K562 (cell line): ENCODE results near the gene FARSA. TPM values are rescaled to one million over a fixed set of nuclear protein-coding genes. Genes with fewer than 3 reads are reported as not detected.

Experiments
- ATAC-seq: fragments of 200-7000 bp; cut with Tn5 transposase; 3 replicates; pipeline ENCODE4 v1.9.1; 2020; ENCODE audit warnings: moderate library complexity
- BruUV-seq: library from RNA; stranded (reverse); fragments of 400-500 nt; replicated peaks from 2 replicates; lab custom pipeline; 2021; lab: Mats Ljungman, UMichigan
- CTCF ChIA-PET: fragments of 300-600 bp; formaldehyde crosslinking; extraction: SDS; loops from one replicate; lab custom pipeline; 2021; ENCODE audit warnings: low intra/inter-chr PET ratio; lab: Yijun Ruan, JAX
- POLR2A ChIA-PET: fragments of 300-600, 350-650 bp; sonication (Branson Sonifier 250); formaldehyde crosslinking; extraction: SDS; loops from one replicate; lab custom pipeline; 2021; ENCODE audit warnings: antibody characterized with exemption, inconsistent platforms; lab: Yijun Ruan, JAX
- DNase-seq, 4 experiments: peaks; one replicate each; pipeline versions ENCODE4 v3.0.0 to v3.0.0-alpha.2; 2011 to 2018; ENCODE audit warnings: low spot score in 3 of 4, mixed read lengths in 3 of 4; ENCODE audit errors: extremely low read depth in 1 of 4
- FAIRE-seq: peaks from 2 replicates; lab custom pipeline; 2011; peaks lifted over from hg19 to GRCh38; lab: Jason Lieb, UNC
- H2AFZ ChIP-seq: 2 replicates; pipeline ENCODE4 v1.6.0; 2011; ENCODE audit warnings: low read depth, low read length, control low read depth, inconsistent platforms
- H3K27ac ChIP-seq: fragments of 200-600 bp; 3 replicates; pipeline ENCODE4 v1.8.0; 2011; ENCODE audit warnings: low read depth, mild to moderate bottlenecking, control low read depth, inconsistent platforms, low read length, moderate library complexity, mixed read lengths; ENCODE audit errors: extremely low read depth
- H3K27me3 ChIP-seq, 2 experiments: fragments of 300-600 bp in 1 of 2; 2 replicates in 1 of 2; 3 replicates in 1 of 2; pipeline versions ENCODE4 v1.6.0 to v1.8.0; 2011; ENCODE audit warnings: inconsistent platforms in 2 of 2, low read length in 2 of 2, mild to moderate bottlenecking in 1 of 2, mixed read lengths in 1 of 2, moderate library complexity in 1 of 2; ENCODE audit not compliant: control insufficient read depth in 2 of 2, insufficient read depth in 2 of 2
- H3K36me3 ChIP-seq: fragments of 300-600 bp; 3 replicates; pipeline ENCODE4 v1.8.0; 2011; ENCODE audit warnings: mild to moderate bottlenecking, low read length, inconsistent platforms; ENCODE audit not compliant: control insufficient read depth, insufficient read depth
- H3K4me1 ChIP-seq, 2 experiments: fragments of 200-600 bp in 1 of 2; replicated peaks in 1 of 2; 2 replicates in 1 of 2; 3 replicates in 1 of 2; pipeline versions ENCODE4 v1.5.1 to v1.8.0; 2011; ENCODE audit warnings: inconsistent platforms in 2 of 2, low read length in 2 of 2, mild to moderate bottlenecking in 1 of 2, mixed read lengths in 1 of 2, moderate library complexity in 1 of 2; ENCODE audit not compliant: control insufficient read depth in 2 of 2, insufficient read depth in 2 of 2
- H3K4me2 ChIP-seq: 2 replicates; pipeline ENCODE4 v1.6.1; 2011; ENCODE audit warnings: low read length, control low read depth, inconsistent platforms, mixed read lengths; ENCODE audit not compliant: insufficient read depth
- H3K4me3 ChIP-seq: fragments of 200-600 bp; sonication (generic), shearing (Covaris generic); 2 replicates; pipeline ENCODE4 v1.5.1; 2016; ENCODE audit warnings: control low read depth, inconsistent platforms
- H3K79me2 ChIP-seq: fragments of 200-600 bp; 3 replicates; pipeline ENCODE4 v1.8.0; 2011; ENCODE audit warnings: low read length, inconsistent platforms; ENCODE audit not compliant: control insufficient read depth, insufficient read depth
- H3K9ac ChIP-seq, 2 experiments: 2 replicates each; pipeline versions ENCODE4 v1.6.0 to v1.6.1; 2011; ENCODE audit warnings: low read depth in 2 of 2, low read length in 2 of 2, control low read depth in 1 of 2, inconsistent platforms in 1 of 2, mild to moderate bottlenecking in 1 of 2, mixed read lengths in 1 of 2; ENCODE audit not compliant: insufficient read depth in 1 of 2
- H3K9me1 ChIP-seq: one replicate; pipeline ENCODE4 v1.6.0; 2011; ENCODE audit warnings: inconsistent platforms, mild to moderate bottlenecking, low read length, moderate library complexity; ENCODE audit not compliant: control insufficient read depth, insufficient read depth
- H3K9me3 ChIP-seq: replicated peaks from 2 replicates; pipeline ENCODE4 v1.5.1; 2011; ENCODE audit warnings: low read depth, low read length, inconsistent platforms; ENCODE audit not compliant: control insufficient read depth, insufficient read depth
- H4K20me1 ChIP-seq: replicated peaks from 2 replicates; pipeline ENCODE4 v1.6.1; 2011; ENCODE audit warnings: low read length, inconsistent platforms, mixed read lengths; ENCODE audit not compliant: control insufficient read depth, insufficient read depth
- CBX8 ChIP-seq: fragments of 200-600 bp; sonication (generic); IDR thresholded peaks from 2 replicates; pipeline ENCODE4 v1.6.1; 2012; ENCODE audit warnings: borderline replicate concordance, mixed run types, low read depth, mild to moderate bottlenecking, moderate library complexity, mixed read lengths, low read length, control low read depth, inconsistent platforms; ENCODE audit not compliant: poor library complexity, severe bottlenecking; ENCODE audit errors: extremely low read depth
- FOXP1 ChIP-seq: sonication (generic); formaldehyde crosslinking; IDR thresholded peaks from 2 replicates; pipeline ENCODE4 v1.8.0; 2022; ENCODE audit warnings: mild to moderate bottlenecking, missing genetic modification reagents
- MAZ ChIP-seq, 2 experiments: fragments of 450-650 bp in 1 of 2; sonication (generic) in 1 of 2; formaldehyde crosslinking; IDR thresholded peaks in 1 of 2; conservative IDR thresholded peaks in 1 of 2; 2 replicates each; pipeline versions ENCODE4 v1.4.0 to v1.5.0; 2020; ENCODE audit warnings: mild to moderate bottlenecking in 1 of 2, missing genetic modification reagents in 1 of 2
- MBD2 ChIP-seq: sonication (generic); IDR thresholded peaks from 2 replicates; pipeline ENCODE4 v1.6.1; 2016; ENCODE audit warnings: low read depth, borderline replicate concordance
- NCOA2 ChIP-seq, 2 experiments: fragments of 450-650 bp; IDR thresholded peaks; 2 replicates each; pipeline ENCODE4 v1.6.1; 2018; ENCODE audit warnings: mild to moderate bottlenecking in 2 of 2, moderate library complexity in 1 of 2; ENCODE audit not compliant: partially characterized antibody in 2 of 2
- PRPF4 ChIP-seq: fragments of 200-400 bp; formaldehyde crosslinking; IDR thresholded peaks from one replicate; pipeline ENCODE4 v1.6.1; 2017; ENCODE audit warnings: low read length, low read depth, mild to moderate bottlenecking; ENCODE audit not compliant: insufficient read depth, poor library complexity, severe bottlenecking
- RFX7 ChIP-seq: fragments of 250-450 bp; sonication (Bioruptor Pico); IDR thresholded peaks from 2 replicates; pipeline ENCODE4 v1.5.1; 2021; ENCODE audit warnings: mild to moderate bottlenecking
- SNRNP70 ChIP-seq: fragments of 200-400 bp; formaldehyde crosslinking; optimal IDR thresholded peaks from 2 replicates; pipeline ENCODE3; 2017; ENCODE audit warnings: low read depth, low read length
- TOE1 ChIP-seq, 2 experiments: fragments of 450-650 bp in 1 of 2; sonication (generic) in 1 of 2; formaldehyde crosslinking in 1 of 2; IDR thresholded peaks; 2 replicates each; pipeline versions ENCODE4 v1.7.1 to v1.8.0; 2016 to 2022; ENCODE audit warnings: borderline replicate concordance in 2 of 2, mild to moderate bottlenecking in 2 of 2, antibody characterized with exemption in 1 of 2, inconsistent platforms in 1 of 2, low read depth in 1 of 2, missing genetic modification reagents in 1 of 2, moderate library complexity in 1 of 2
- WGBS: fragments of 100-300 bp; shearing (Covaris generic); methylation state at CpG from one replicate; pipeline ENCODE4 v1.1.6; 2016; ENCODE audit warnings: low coverage, mixed read lengths; ENCODE audit not compliant: insufficient coverage; ENCODE audit errors: missing lambda C conversion rate; 5-methylcytosine and 5-hydroxymethylcytosine counted together
- in situ Hi-C: fragments of 300-500 bp; cut with MboI; formaldehyde crosslinking; loops from 4 replicates; pipeline ENCODE4 v1.15.0; 2018; ENCODE audit warnings: inconsistent platforms, mixed read lengths
- intact Hi-C: fragments of 100-400 bp; cut with micrococcal nuclease; formaldehyde crosslinking; loops from 2 replicates; pipeline ENCODE4 v1.14.2; 2022
- polyA plus RNA-seq, 8 experiments: library from polyadenylated mRNA; depleted of rRNA in 4 of 8; stranded (reverse) in 5 of 8; unstranded in 3 of 8; fragments of >200 nt; fragmentation: Nextera tagmentation in 2 of 8; fragmentation: Illumina TruSeq in 1 of 8; extraction: Ambion mirVana in 2 of 8; extraction: Trizol in 1 of 8; gene quantifications; 2 replicates each; pipeline versions ENCODE4 v1.2.1 to v1.2.3, GENCODE V29; 2011 to 2014; ENCODE audit warnings: inconsistent platforms in 1 of 8, missing spikeins in 1 of 8
- total RNA-seq, 7 experiments: library from RNA; depleted of rRNA in 6 of 7; stranded (reverse); fragments of >200 nt in 6 of 7; fragmentation: Illumina TruSeq in 2 of 7; extraction: Trizol in 2 of 7; gene quantifications; 2 replicates each; pipeline versions ENCODE4 v1.2.1 to v1.2.3, GENCODE V29; 2011 to 2021; ENCODE audit warnings: low replicate concordance in 1 of 7
- TF ChIP-seq, protein P1 (sequence below): fragments of 450-650 bp; IDR thresholded peaks from 2 replicates; pipeline ENCODE4 v1.7.1; 2018; ENCODE audit warnings: mild to moderate bottlenecking, low read depth; ENCODE audit not compliant: partially characterized antibody
- TF ChIP-seq, protein P2 (sequence below): fragments of 250-450 bp; sonication (Bioruptor Pico); IDR thresholded peaks from 2 replicates; pipeline ENCODE4 v1.8.0; 2022; ENCODE audit warnings: moderate library complexity, mild to moderate bottlenecking, inconsistent platforms

Gene FARSA
- total and polyA plus RNA-seq, 9 of the 15 experiments (the other 6 are each of a cell fraction or from before 2014, with no cell fraction given), result 25.2 to 237 (median 89.6) TPM

DNA sequence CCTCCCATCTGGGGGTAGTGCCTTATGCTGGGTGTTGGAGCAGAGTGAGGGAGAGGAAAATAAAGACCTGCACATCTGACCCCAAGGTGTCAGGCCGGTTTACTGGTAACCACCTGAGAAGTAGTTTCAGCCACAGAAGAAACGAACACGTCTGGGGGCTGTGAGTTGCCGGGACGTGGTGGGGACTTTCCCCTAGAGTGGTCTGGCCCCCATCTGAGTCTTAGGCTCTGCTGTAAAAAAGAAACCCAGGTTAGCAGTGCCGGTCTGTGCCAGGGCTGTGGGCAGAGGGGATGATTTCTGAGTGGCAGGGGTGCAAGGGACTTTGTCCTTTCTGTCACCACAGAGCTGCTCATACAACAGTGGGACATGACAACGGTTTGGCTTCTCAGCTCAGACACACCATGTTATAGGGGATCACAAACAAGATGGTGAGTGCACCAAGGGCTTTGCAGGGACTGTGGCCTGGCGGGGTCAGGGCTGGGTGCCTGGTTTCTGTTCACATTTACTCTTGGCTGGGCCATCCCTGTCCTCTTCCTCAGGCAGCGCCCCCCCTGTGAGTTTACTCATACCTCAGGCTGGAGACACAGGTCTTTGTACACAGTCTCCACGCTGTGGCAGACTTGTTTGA, 33.5 kb downstream of the FARSA start (continued):
- no peak for TF ChIP-seq PRPF4
- no peak for TF ChIP-seq MAZ (CRISPR knock-in tag; conservative IDR thresholded peaks at IDR 0.05 in 1 of 2, IDR thresholded peaks at IDR 0.05 in 1 of 2)
- TF ChIP-seq MBD2, result no peak
- TF ChIP-seq CBX8, result no peak

DNA sequence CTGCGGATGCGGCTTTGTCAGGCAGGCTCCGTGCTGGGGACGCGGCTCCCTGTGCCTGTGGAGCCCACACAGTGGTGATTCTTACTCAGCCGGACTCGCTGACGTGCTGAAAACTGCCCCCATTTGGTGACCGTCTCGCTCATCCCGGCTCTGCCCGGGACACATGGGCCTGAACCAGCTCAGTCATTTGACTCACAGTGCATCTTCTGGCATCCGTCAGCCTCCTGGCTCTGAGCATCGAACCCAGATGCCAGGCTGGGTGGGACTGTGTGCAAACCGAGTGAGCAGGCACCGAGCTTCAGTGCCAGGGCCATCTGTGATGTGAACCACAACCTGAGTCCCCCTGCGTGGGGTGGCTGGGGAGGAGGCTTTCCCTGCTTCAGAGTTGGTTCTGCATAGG, 37.1 kb downstream of the FARSA start:
- Histone ChIP-seq H3K27ac (no peak overlapping the region), H3K9me1 (no peaks in the 10 kb centered on the region), H3K27me3 (no peaks in the 10 kb centered on the region), H3K4me3 (no peak overlapping the region), H3K9me3 (no peaks in the 10 kb centered on the region), H2AFZ (no peak overlapping the region), H3K79me2 (peaks cover 7% of the 10 kb centered on the region), H3K9ac (peak overlapping the region in 1 of 2 experiments; percentile 54; a peak in 1 of 4 replicates), H3K4me2 (no peak overlapping the region), H4K20me1 (peaks cover under 1% of the 10 kb centered on the region; the same call in 1 of the 2 replicates), H3K4me1 (peaks cover 0 to 27% of the 10 kb centered on the region in 2 experiments; a peak in 3 of 5 replicates), H3K36me3 (peaks cover 70% of the 10 kb centered on the region; the same call in 2 of the 3 replicates)
- DNase-seq (no peak), FAIRE-seq (no peak), ATAC-seq (no peak)
- WGBS, result 97% methylated on average over 17 of the region's 17 CpGs
- CTCF ChIA-PET, result no interaction called here
- no TSS peak for BruUV-seq
- in situ Hi-C loops, result no loop called here
- intact Hi-C loops, result no loop called here
- POLR2A ChIA-PET, result interaction anchor here (0.6 to 1.7 kb wide), 4 partner anchors 12 to 43 kb away, joined by 3 to 6 read pairs (median 3); no protein-coding TSS in a partner anchor
- TF ChIP-seq SNRNP70, result no peak
- TF ChIP-seq RFX7 (CRISPR knock-in tag), result no peak
- TF ChIP-seq, protein P1, sequence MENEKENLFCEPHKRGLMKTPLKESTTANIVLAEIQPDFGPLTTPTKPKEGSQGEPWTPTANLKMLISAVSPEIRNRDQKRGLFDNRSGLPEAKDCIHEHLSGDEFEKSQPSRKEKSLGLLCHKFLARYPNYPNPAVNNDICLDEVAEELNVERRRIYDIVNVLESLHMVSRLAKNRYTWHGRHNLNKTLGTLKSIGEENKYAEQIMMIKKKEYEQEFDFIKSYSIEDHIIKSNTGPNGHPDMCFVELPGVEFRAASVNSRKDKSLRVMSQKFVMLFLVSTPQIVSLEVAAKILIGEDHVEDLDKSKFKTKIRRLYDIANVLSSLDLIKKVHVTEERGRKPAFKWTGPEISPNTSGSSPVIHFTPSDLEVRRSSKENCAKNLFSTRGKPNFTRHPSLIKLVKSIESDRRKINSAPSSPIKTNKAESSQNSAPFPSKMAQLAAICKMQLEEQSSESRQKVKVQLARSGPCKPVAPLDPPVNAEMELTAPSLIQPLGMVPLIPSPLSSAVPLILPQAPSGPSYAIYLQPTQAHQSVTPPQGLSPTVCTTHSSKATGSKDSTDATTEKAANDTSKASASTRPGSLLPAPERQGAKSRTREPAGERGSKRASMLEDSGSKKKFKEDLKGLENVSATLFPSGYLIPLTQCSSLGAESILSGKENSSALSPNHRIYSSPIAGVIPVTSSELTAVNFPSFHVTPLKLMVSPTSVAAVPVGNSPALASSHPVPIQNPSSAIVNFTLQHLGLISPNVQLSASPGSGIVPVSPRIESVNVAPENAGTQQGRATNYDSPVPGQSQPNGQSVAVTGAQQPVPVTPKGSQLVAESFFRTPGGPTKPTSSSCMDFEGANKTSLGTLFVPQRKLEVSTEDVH, result no peak
- no peak for TF ChIP-seq TOE1 (IDR thresholded peaks at IDR 0.05; ENCODE audit: borderline replicate concordance)
- TF ChIP-seq TOE1 (CRISPR knock-in tag; IDR thresholded peaks at IDR 0.05; ENCODE audit: borderline replicate concordance, low read depth), result no peak
- TF ChIP-seq FOXP1 (CRISPR knock-in tag), result no peak
- TF ChIP-seq, protein P2, sequence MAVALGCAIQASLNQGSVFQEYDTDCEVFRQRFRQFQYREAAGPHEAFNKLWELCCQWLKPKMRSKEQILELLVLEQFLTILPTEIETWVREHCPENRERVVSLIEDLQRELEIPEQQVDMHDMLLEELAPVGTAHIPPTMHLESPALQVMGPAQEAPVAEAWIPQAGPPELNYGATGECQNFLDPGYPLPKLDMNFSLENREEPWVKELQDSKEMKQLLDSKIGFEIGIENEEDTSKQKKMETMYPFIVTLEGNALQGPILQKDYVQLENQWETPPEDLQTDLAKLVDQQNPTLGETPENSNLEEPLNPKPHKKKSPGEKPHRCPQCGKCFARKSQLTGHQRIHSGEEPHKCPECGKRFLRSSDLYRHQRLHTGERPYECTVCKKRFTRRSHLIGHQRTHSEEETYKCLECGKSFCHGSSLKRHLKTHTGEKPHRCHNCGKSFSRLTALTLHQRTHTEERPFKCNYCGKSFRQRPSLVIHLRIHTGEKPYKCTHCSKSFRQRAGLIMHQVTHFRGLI (CRISPR knock-in tag), result no peak
- no peak for TF ChIP-seq NCOA2 (IDR thresholded peaks at IDR 0.05; ENCODE audit: partially characterized antibody in 2 of 2)
